HUES64 (cell line): ENCODE data around the gene RAD51.

Experiments used
- H3K27ac ChIP-seq: 2 replicates; pipeline ENCODE4 v1.7.0; 2013; ENCODE audit warnings: low read depth, low read length, inconsistent platforms
- H3K27me3 ChIP-seq: 2 replicates; pipeline ENCODE4 v1.6.1; 2013; ENCODE audit warnings: mild to moderate bottlenecking, low read length; ENCODE audit not compliant: insufficient read depth
- H3K36me3 ChIP-seq: 2 replicates; pipeline ENCODE4 v1.6.1; 2013; ENCODE audit warnings: mild to moderate bottlenecking, low read length; ENCODE audit not compliant: insufficient read depth
- H3K4me1 ChIP-seq: 2 replicates; pipeline ENCODE4 v1.6.1; 2013; ENCODE audit warnings: mild to moderate bottlenecking, low read length, moderate library complexity; ENCODE audit not compliant: insufficient read depth
- H3K4me3 ChIP-seq: 2 replicates; pipeline ENCODE4 v1.5.1; 2013; ENCODE audit warnings: mild to moderate bottlenecking, low read length, moderate library complexity
- H3K9ac ChIP-seq: 2 replicates; pipeline ENCODE4 v1.6.1; 2013; ENCODE audit warnings: mild to moderate bottlenecking, low read depth, low read length
- H3K9me3 ChIP-seq: 2 replicates; pipeline ENCODE4 v1.6.1; 2013; ENCODE audit warnings: low read depth, low read length; ENCODE audit not compliant: insufficient read depth
- WGBS: fragments of 150-250, 120-280 bp; methylation state at CpG from one replicate; pipeline ENCODE4 v1.1.7; 2013; ENCODE audit warnings: missing lambda C conversion rate; 5-methylcytosine and 5-hydroxymethylcytosine counted together

The RAD51 gene

GRCh38 chr15:40746916-40747418 is 52.0 kb downstream of the RAD51 start:
- H3K4me3 ChIP-seq = no peak overlapping the region
- no peaks in the 10 kb centered on the region for H3K9me3 ChIP-seq
- no peak overlapping the region for H3K27ac ChIP-seq
- peaks cover 51% of the 10 kb centered on the region for H3K36me3 ChIP-seq
- 83% methylated on average over 3 of the region's 3 CpGs for WGBS
- no peak overlapping the region for H3K9ac ChIP-seq
- no peaks in the 10 kb centered on the region for H3K4me1 ChIP-seq
- H3K27me3 ChIP-seq = no peaks in the 10 kb centered on the region

- Histone ChIP-seq H3K36me3 (peaks cover 45% of the 10 kb centered on the region), H3K27ac (no peak overlapping the region), H3K9me3 (no peaks in the 10 kb centered on the region), H3K9ac (no peak overlapping the region), H3K27me3 (no peaks in the 10 kb centered on the region), H3K4me1 (no peaks in the 10 kb centered on the region), H3K4me3 (no peak overlapping the region)
- whole genome bisulfite sequencing = 90% methylated on average over 7 of the region's 7 CpGs
These were observed 53.0 kb downstream of the RAD51 start for GRCh38 chr15:40747685-40748631.

- no peak overlapping the region for H3K4me3 ChIP-seq
- peaks cover 34% of the 10 kb centered on the region for H3K36me3 ChIP-seq
- no peaks in the 10 kb centered on the region for H3K4me1 ChIP-seq
- no peaks in the 10 kb centered on the region for H3K27me3 ChIP-seq
- no peaks in the 10 kb centered on the region for H3K9me3 ChIP-seq
- H3K9ac ChIP-seq = no peak overlapping the region
- H3K27ac ChIP-seq = no peak overlapping the region
- WGBS = 99% methylated on average over 4 of the region's 4 CpGs
These were observed 54.2 kb downstream of the RAD51 start for GRCh38 chr15:40749151-40749630.

- WGBS = 93% methylated on average over 4 of the region's 4 CpGs
- Histone ChIP-seq H3K36me3 (peaks cover 25% of the 10 kb centered on the region), H3K9ac (no peak overlapping the region), H3K27me3 (no peaks in the 10 kb centered on the region), H3K4me1 (peaks cover 6% of the 10 kb centered on the region), H3K4me3 (no peak overlapping the region), H3K27ac (no peak overlapping the region), H3K9me3 (no peaks in the 10 kb centered on the region)
These were observed 55.9 kb downstream of the RAD51 start for GRCh38 chr15:40750885-40751284.

- H3K9me3 ChIP-seq = no peaks in the 10 kb centered on the region
- WGBS = 96% methylated on average over 12 of the region's 12 CpGs
- H3K9ac ChIP-seq = no peak overlapping the region
- H3K27ac ChIP-seq = no peak overlapping the region
- H3K27me3 ChIP-seq = no peaks in the 10 kb centered on the region
- peaks cover 6% of the 10 kb centered on the region for H3K4me1 ChIP-seq
- no peak overlapping the region for H3K4me3 ChIP-seq
- peaks cover 25% of the 10 kb centered on the region for H3K36me3 ChIP-seq
These were observed 56.8 kb downstream of the RAD51 start for GRCh38 chr15:40751745-40752144.

GRCh38 chr15:40754574-40754882 is 59.6 kb downstream of the RAD51 start:
- H3K9ac ChIP-seq = peak overlapping the region; percentile 68
- peaks cover 6% of the 10 kb centered on the region for H3K4me1 ChIP-seq
- WGBS = 3% methylated on average over 22 of the region's 22 CpGs
- H3K9me3 ChIP-seq = no peaks in the 10 kb centered on the region
- no peak overlapping the region for H3K27ac ChIP-seq
- no peaks in the 10 kb centered on the region for H3K27me3 ChIP-seq
- peaks cover 22% of the 10 kb centered on the region for H3K36me3 ChIP-seq
- peak overlapping the region; percentile 88 for H3K4me3 ChIP-seq

GRCh38 chr15:40754883-40755811 is 60.2 kb downstream of the RAD51 start, which contains the start of gene RMDN3:
Gene RMDN3, minus strand, starts transcription at chr15:40755254. Its CDS starts 471 bp downstream, at chr15:40754783.
- peak within 1 kb of the TSS; percentile 98 for H3K9ac ChIP-seq
- peak within 1 kb of the TSS; percentile 88 for H3K4me3 ChIP-seq
- 6% methylated on average over 65 of the region's 66 CpGs for WGBS
- H3K9me3 ChIP-seq = no peaks in the 10 kb centered on the region
- H3K27me3 ChIP-seq = no peaks in the 10 kb centered on the region
- H3K4me1 ChIP-seq = peaks cover 6% of the 10 kb centered on the region
- H3K36me3 ChIP-seq = peaks cover 18% of the 10 kb centered on the region
- peak within 1 kb of the TSS; percentile 95 for H3K27ac ChIP-seq

GRCh38 chr15:40755812-40756208 is 60.8 kb downstream of the RAD51 start:
- Histone ChIP-seq H3K4me1 (peaks cover 6% of the 10 kb centered on the region), H3K9ac (peak overlapping the region; percentile 98), H3K36me3 (peaks cover 13% of the 10 kb centered on the region), H3K27ac (peak overlapping the region; percentile 95), H3K27me3 (no peaks in the 10 kb centered on the region), H3K4me3 (peak overlapping the region; percentile 88), H3K9me3 (no peaks in the 10 kb centered on the region)
- WGBS = 89% methylated on average over 9 of the region's 10 CpGs

GRCh38 chr15:40756938-40757337 is 62.0 kb downstream of the RAD51 start:
- Histone ChIP-seq H3K27ac (no peak overlapping the region), H3K27me3 (no peaks in the 10 kb centered on the region), H3K9ac (no peak overlapping the region), H3K9me3 (no peaks in the 10 kb centered on the region), H3K4me1 (peaks cover 6% of the 10 kb centered on the region), H3K36me3 (peaks cover 3% of the 10 kb centered on the region; the same call in 1 of the 2 replicates), H3K4me3 (no peak overlapping the region)
- WGBS = 78% methylated on average over 6 of the region's 6 CpGs

GRCh38 chr15:40759961-40760360 is 65.0 kb downstream of the RAD51 start:
- 93% methylated on average over 5 of the region's 5 CpGs for WGBS
- H3K9me3 ChIP-seq = no peaks in the 10 kb centered on the region
- H3K4me1 ChIP-seq = peaks cover 10% of the 10 kb centered on the region
- H3K27me3 ChIP-seq = peaks cover 18% of the 10 kb centered on the region; the same call in 1 of the 2 replicates
- H3K9ac ChIP-seq = no peak overlapping the region
- no peaks in the 10 kb centered on the region for H3K36me3 ChIP-seq
- no peak overlapping the region for H3K4me3 ChIP-seq
- H3K27ac ChIP-seq = no peak overlapping the region
